GM18873 (cell line): ENCODE measurements around the gene CSH2.

Experiments used
- ATAC-seq: cut with Tn5 transposase; IDR thresholded peaks from one replicate; pipeline ENCODE4 v1.9.1; 2021; ENCODE audit warnings: mild to moderate bottlenecking, moderate library complexity, moderate number of reproducible peaks; ENCODE audit not compliant: unreplicated experiment, low FRiP score

Gene CSH2

GRCh38 chr17:63837480-63837879 lies 36.0 kb downstream of the CSH2 start:
- no peak for ATAC-seq

DNA sequence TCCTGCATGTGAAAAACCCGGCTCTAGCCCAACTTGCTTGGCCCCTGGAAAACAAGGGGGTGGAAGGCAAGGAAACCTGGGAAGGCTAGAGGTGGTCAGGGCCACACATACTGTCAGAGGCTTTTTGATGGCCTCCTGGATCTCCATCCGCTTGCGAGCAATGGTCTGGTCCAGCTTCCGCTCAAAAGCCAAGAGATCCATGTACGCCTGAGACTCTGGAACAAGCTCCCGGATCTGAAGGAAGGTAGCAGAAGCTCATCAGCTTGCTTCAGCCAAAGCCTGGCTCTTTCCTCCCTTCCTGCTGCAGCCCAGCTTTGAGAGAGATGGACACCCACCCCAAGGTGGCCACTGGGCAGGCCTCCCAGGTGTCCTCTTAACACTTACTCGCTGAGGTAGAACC lies 36.7 kb downstream of the CSH2 start:
- no peak for ATAC-seq

GRCh38 chr17:63835167-63835720 lies 38.2 kb downstream of the CSH2 start:
- ATAC-seq = no peak

GRCh38 chr17:63834431-63835166 lies 38.9 kb downstream of the CSH2 start:
- ATAC-seq = peak; percentile 44

DNA sequence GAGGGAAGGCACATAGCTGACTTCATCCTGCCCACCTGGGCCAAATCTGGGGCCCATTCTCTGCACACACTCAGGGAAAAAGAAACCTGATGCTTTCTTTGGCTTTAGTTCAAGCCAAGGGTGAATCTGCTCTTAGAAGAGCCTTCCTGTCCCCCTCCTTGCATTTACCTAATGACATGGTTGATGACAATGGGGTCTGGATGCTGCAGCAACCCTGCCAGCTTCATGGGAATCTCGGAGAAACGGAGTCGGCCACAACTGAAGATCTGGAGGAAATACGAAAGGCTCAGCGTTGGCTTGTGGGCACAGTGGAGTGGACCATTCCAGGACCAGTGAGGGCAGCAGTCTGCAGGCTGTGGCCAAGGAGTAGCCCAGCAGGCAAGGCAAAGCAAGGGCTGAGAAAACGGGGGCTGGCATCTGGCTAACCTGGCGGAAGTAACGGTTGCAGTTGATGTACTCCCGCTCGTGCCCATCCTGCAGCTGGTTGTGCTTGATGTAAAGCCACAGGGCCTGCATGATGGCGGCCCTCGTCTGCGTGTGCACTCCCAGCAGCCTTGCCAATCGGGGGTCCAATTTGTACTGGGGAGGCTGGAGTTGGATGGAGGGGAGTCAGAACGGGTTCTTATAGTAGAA lies 39.6 kb downstream of the CSH2 start:
- no peak for ATAC-seq

DNA sequence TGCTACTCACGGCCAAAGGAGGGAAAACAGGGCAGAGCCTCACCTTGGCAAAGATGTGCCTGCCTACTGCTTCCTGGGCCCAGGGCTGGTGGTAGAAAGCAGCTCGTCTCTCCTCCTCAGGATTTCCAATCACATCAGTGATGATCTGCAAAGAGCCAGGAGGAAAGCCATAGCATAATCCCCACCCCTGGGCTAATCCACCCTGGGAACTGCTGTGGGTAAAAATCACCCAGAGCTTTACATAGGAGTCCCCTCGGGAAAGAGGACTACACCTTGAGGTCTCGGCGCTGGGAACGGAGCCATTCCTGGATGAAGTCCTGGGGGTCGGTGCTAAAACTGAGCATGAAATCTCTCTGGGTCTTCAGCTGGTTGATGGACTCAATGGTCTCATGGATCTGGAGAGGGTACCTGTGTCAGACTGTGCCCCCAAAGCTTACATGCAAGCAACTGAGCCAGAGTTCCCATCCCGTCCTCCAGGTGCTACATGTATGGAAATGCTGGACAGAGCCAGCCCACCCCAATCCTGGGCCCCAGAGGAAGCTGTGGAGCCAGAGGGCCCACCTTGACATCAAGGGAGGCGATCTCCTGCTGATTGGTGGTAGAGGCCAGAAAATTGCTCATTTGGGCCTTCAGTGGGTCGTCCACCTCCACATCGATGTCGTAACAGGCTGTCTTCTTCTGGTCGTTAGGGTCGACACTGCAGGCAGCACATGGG lies 40.3 kb downstream of the CSH2 start:
- ATAC-seq = no peak

GRCh38 chr17:63832455-63832854 lies 41.0 kb downstream of the CSH2 start:
- no peak for ATAC-seq

DNA sequence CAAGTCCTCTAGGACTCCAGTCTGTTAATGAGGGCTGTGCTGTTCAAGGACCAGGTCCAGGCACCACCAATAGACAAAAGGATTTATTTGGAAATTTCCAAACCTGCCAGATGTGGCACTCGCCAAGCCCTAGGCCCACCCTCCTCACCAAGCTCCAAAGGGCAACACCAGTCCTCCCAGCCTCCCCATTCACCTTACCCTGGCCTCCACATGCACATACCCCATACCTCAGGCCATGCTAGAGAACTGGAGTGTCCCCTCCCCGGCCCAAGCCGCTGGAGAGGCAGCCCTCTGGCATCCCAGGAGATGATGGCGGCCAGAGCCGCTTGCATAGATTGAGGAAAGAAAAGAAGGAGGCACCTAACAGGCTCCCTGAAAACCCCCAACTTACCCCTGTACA lies 41.5 kb downstream of the CSH2 start:
- no peak for ATAC-seq

DNA sequence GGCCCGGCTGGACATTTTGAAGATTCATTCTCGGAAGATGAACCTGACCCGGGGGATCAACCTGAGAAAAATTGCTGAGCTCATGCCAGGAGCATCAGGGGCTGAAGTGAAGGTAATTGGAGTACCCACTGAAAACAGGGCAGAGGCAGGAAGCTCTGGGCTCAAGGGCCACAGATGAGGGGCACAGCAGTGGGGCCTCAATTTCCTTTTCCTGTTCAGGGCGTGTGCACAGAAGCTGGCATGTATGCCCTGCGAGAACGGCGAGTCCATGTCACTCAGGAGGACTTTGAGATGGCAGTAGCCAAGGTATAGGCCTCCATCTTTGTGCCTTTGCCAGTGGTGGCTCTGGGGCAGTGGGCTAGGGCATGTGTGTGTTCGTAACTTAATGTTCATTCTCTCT lies 42.0 kb downstream of the CSH2 start:
- no peak for ATAC-seq

DNA sequence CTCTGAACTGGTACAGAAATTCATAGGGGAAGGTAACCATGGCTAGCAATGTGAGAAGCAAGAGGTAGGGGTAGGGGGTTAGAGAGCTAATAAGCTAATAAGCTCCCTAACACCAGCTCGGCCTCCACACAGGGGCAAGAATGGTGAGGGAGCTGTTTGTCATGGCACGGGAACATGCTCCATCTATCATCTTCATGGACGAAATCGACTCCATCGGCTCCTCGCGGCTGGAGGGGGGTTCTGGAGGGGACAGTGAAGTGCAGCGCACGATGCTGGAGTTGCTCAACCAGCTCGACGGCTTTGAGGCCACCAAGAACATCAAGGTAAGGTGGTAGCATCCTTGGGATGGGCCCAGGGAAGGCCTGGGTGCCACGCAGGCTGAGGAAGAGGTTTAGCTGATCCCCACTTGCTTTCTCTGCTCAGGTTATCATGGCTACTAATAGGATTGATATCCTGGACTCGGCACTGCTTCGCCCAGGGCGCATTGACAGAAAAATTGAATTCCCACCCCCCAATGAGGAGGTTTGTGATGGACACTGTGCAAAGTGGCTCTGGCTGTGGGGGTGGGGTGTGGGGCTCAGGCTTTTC lies 42.5 kb downstream of the CSH2 start:
- ATAC-seq = no peak

GRCh38 chr17:63830278-63830677 lies 43.2 kb downstream of the CSH2 start:
- no peak for ATAC-seq

DNA sequence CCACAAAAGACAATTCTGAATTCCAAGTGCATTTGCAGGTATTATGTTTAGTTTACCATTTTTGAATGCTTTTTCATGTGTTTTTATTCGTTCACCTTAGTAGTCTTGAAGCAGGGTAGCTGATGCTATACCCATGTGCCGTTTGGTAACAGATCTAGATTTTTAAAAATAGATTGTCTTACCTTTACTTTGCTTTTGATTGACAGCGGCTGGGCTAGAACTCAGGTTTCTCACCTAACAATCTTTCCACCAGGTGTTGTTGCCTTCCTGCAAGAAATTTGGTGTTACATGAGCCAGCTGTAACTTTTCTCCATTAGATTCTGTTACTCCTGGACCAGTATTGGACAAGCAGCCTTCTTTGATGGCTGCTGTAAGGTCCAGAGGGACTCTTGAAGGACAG lies 44.5 kb downstream of the CSH2 start:
- ATAC-seq = no peak

DNA sequence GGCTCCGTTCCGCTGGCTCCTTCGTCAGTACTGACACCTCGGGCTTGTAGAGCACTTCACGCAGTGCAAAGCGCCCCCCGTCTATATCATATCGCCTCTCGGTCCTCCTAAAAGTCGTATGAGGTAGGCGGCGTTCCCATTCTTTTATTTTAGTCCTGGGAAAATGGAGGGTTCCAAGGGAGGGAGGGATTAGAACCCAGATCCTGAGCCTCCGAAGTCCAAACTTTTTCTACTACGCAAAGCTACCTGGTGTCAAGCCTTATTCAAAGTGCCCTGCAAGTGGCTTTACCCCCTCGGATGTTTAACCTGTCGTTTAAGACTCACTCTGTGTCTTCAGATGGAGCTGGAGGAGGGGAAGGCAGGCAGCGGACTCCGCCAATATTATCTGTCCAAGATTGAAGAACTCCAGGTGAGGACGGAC lies 45.7 kb downstream of the CSH2 start:
- ATAC-seq = no peak

DNA sequence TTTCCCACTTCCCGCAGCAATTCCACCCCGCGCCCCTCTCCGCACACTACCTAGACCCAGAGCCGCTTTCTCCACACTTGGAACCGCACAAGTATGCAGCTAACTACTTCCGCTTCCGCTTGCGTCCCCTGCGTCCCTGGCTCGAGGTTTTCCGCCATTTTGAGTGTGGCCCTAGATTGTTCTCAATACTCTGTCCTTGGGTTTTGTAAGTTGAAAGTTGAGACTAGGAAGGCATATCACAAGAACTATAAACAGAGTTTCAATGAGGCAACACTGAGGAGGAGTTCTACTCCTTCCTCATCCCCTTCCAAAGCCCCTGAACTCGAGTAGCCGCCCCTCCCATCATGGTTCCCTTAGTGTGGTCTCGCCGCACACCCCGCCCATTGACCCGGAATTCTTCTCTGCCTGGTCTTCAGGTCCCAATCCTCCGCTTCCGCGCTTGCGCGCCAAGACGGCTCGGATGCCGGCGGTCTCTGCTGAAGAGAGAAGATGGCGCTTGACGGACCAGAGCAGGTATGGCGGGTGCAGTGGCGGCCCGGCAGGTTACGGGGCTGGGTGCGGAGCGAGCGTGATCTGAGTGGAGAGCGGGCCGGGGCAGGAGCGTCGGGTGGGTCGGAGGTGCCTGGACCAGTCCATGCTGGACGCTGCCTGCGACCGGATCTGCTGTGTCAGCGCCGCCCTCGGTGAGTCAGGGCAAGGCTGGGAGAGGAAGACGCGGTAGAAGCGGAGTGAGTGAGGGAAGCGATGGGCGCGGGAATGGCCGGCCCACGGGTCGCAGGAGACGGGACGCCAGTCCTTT lies 46.3 kb downstream of the CSH2 start, which contains the start of the genes FTSJ3 and PSMC5:
FTSJ3 (minus strand) TSS at position 662 of the 799 bp plus-strand sequence. CDS start 761 bp downstream, outside the sequence.
PSMC5 (plus strand) TSS at position 430 of the 799 bp plus-strand sequence; CDS start at position 490, 60 bp downstream.
- peak; percentile 65 for ATAC-seq

DNA sequence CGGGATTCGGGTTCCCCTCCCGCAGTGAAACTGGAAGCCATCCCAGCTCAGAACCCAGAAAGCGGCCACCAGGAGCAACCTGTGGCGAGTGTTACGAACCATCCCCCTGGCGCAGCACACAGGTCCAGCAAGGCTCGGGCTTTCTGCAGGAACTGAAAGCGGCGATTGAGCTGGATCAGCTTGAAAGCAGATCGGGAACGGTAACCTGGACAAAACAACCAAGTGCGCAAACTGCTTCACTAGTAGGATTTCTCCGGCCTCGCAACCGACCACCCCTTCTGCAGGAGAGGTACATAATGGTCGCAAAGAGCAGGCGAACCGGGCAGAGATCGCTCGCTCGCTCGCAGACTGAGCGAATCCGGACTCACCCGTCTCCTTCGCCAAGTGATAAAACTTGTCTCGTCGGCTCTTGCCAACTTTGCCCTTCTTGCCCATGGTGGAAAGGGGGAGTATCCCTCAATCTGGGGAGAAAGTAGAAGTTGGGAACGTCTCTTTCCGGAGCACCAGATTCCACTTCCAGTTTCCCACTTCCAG lies 46.9 kb downstream of the CSH2 start:
- no peak for ATAC-seq

DNA sequence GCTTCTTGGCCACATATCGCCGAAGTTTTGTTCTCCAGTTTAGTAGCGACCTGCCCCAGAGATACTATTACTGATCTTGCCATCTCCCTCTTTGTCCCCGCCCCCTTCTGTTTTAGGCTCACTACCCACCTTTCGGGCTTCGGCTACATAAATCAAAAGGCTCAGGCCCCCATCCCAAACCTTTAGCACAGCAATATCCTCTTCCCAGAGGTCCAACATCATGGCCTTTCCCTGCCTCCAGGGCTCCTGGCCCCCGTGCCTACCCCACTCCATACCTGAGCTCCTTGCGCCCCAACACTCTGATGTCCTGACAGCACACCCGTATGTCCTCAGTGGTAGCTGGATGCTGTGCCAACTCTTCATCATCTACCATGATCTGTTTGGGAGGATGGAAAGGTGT lies 49.1 kb downstream of the CSH2 start:
- ATAC-seq = no peak

DNA sequence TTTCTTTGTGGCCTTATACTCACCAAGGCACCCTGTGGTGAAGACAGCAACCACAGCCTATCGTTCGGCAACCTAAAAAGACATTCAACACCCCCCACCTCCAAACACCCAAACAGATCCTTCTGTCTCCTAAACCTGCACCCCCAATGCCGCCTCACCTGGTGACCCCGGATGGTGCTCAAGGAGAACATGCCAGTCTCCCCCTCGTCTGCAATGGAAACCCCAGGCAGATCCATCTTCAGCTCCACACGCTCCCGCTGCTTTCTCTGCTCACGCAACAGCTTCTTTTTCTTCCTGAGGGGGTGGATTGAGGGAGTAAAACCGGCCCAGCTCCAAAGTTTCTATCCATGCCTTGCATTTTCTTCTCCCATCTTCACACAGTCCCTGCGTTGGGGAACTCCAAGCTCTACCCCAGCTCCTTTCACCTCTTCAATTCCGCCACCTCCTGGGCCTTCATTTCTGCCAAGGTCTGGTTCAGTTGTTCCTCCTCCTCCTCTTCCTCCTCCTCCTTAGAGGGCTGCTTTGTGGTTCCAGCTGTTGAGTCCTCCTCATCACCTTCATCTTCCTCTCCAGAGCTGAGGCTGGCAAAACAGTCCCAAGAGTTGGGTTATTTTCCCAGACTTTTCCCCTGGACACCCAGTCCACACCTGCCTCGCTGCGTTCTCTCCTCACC lies 49.7 kb downstream of the CSH2 start:
- ATAC-seq = no peak

GRCh38 chr17:63822537-63822936 lies 50.9 kb downstream of the CSH2 start:
- ATAC-seq = no peak
